HCT116 (cell line): ENCODE data around the gene ANGPTL8. TPM values are rescaled to one million over a fixed set of nuclear protein-coding genes. Genes with fewer than 3 reads are reported as not detected.

Experiments
- ATAC-seq: fragments of 200-7000 bp; cut with Tn5 transposase; 2 replicates; pipeline ENCODE4 v1.9.1; 2020; ENCODE audit warnings: mild to moderate bottlenecking, moderate library complexity
- BruUV-seq: library from RNA; stranded (reverse); fragments of 400-500 nt; replicated peaks from 2 replicates; lab custom pipeline; 2021; lab: Mats Ljungman, UMichigan
- CTCF ChIA-PET: fragments of 300-600 bp; sonication (Branson Sonifier 250); formaldehyde crosslinking; loops from one replicate; lab custom pipeline; 2021; ENCODE audit warnings: antibody characterized with exemption; lab: Charles Lee
- POLR2A ChIA-PET: fragments of 300-600, 350-600 bp; sonication (Branson Sonifier 250); formaldehyde crosslinking; loops from one replicate; lab custom pipeline; 2021; ENCODE audit warnings: antibody characterized with exemption; lab: Charles Lee
- RAD21 ChIA-PET, 2 experiments: fragments of 300-600 bp; sonication (Branson Sonifier 250); formaldehyde crosslinking; loops; one replicate each; lab custom pipeline; 2023; ENCODE audit warnings: low total read pairs in 2 of 2; ENCODE audit not compliant: uncharacterized antibody in 2 of 2, unreplicated experiment in 2 of 2, low non-redundant PET in 1 of 2; lab: Charles Lee
- DNase-seq: peaks from one replicate; pipeline ENCODE4 v3.0.0-alpha.2; 2010; ENCODE audit warnings: low read depth, low spot score
- H2AFZ ChIP-seq: fragments of 200-600 bp; shearing (Covaris generic), sonication (generic); 2 replicates; pipeline ENCODE4 v1.6.1; 2017; ENCODE audit warnings: low read depth, mixed run types, mixed read lengths, antibody characterized with exemption, low read length; ENCODE audit not compliant: poor library complexity, severe bottlenecking
- H3K27ac ChIP-seq: 2 replicates; pipeline ENCODE4 v1.5.1; 2012; ENCODE audit warnings: low read depth, low read length
- H3K27me3 ChIP-seq: fragments of 200-600 bp; sonication (generic); 2 replicates; pipeline ENCODE4 v1.6.1; 2016; ENCODE audit warnings: mixed run types, low read length, mixed read lengths; ENCODE audit not compliant: insufficient read depth
- H3K36me3 ChIP-seq, 2 experiments: fragments of 200-500 bp in 1 of 2; fragments of 200-600 bp in 1 of 2; sonication (Bioruptor generic) in 1 of 2; sonication (generic) in 1 of 2; 2 replicates each; pipeline versions ENCODE4 v1.5.1 to v1.6.1; 2014 to 2016; ENCODE audit warnings: low read length in 2 of 2, inconsistent platforms in 1 of 2, mixed read lengths in 1 of 2, mixed run types in 1 of 2; ENCODE audit not compliant: insufficient read depth in 2 of 2, control insufficient read depth in 1 of 2
- H3K4me1 ChIP-seq, 2 experiments: fragments of 200-600 bp in 1 of 2; sonication (generic) in 1 of 2; 2 replicates each; pipeline versions ENCODE4 v1.5.1 to v1.6.1; 2012 to 2017; ENCODE audit warnings: low read length in 2 of 2, inconsistent platforms in 1 of 2, mild to moderate bottlenecking in 1 of 2, mixed read lengths in 1 of 2, mixed run types in 1 of 2, moderate library complexity in 1 of 2; ENCODE audit not compliant: insufficient read depth in 2 of 2, control insufficient read depth in 1 of 2
- H3K4me2 ChIP-seq: fragments of 200-600 bp; sonication (generic); 2 replicates; pipeline ENCODE4 v1.6.1; 2017; ENCODE audit warnings: mixed run types, low read length, mixed read lengths
- H3K4me3 ChIP-seq, 2 experiments: fragments of 200-600 bp in 1 of 2; sonication (generic) in 1 of 2; replicated peaks in 1 of 2; 2 replicates each; pipeline ENCODE4 v1.5.1; 2011 to 2016; ENCODE audit warnings: low read length in 2 of 2, control low read depth in 1 of 2, low read depth in 1 of 2, mild to moderate bottlenecking in 1 of 2, mixed read lengths in 1 of 2, mixed run types in 1 of 2
- H3K79me2 ChIP-seq: fragments of 200-600 bp; sonication (generic); 2 replicates; pipeline ENCODE4 v1.6.1; 2017; ENCODE audit warnings: mild to moderate bottlenecking, mixed run types, low read length, moderate library complexity, mixed read lengths; ENCODE audit not compliant: insufficient read depth
- H3K9ac ChIP-seq: fragments of 200-600 bp; sonication (generic); 2 replicates; pipeline ENCODE4 v1.6.1; 2016; ENCODE audit warnings: low read length, mixed read lengths
- H3K9me2 ChIP-seq: fragments of 200-600 bp; sonication (generic), shearing (Covaris generic); 2 replicates; pipeline ENCODE4 v1.6.1; 2017; ENCODE audit warnings: mixed run types, mild to moderate bottlenecking, moderate library complexity; ENCODE audit not compliant: insufficient read depth
- H3K9me3 ChIP-seq, 2 experiments: fragments of 200-500 bp in 1 of 2; fragments of 200-600 bp in 1 of 2; sonication (Bioruptor generic) in 1 of 2; sonication (generic) in 1 of 2; 2 replicates each; pipeline ENCODE4 v1.6.1; 2014 to 2017; ENCODE audit warnings: low read length in 2 of 2, mixed read lengths in 2 of 2, inconsistent platforms in 1 of 2, low read depth in 1 of 2, mild to moderate bottlenecking in 1 of 2, mixed run types in 1 of 2, moderate library complexity in 1 of 2; ENCODE audit not compliant: control insufficient read depth in 1 of 2, insufficient read depth in 1 of 2
- H4K20me1 ChIP-seq: fragments of 200-600 bp; sonication (generic), shearing (Covaris generic); 2 replicates; pipeline ENCODE4 v1.6.1; 2017; ENCODE audit warnings: mixed run types, mild to moderate bottlenecking, moderate library complexity; ENCODE audit not compliant: insufficient read depth
- CBX3 ChIP-seq: IDR thresholded peaks from 2 replicates; pipeline ENCODE4 v1.6.1; 2012; ENCODE audit warnings: low read depth
- CEBPB ChIP-seq: IDR thresholded peaks from 2 replicates; pipeline ENCODE4 v1.6.1; 2012; ENCODE audit warnings: low read depth
- ELF1 ChIP-seq: IDR thresholded peaks from 2 replicates; pipeline ENCODE4 v1.6.1; 2012; ENCODE audit warnings: low read depth, borderline replicate concordance
- EZH2 ChIP-seq: fragments of 200-600 bp; sonication (generic); IDR thresholded peaks from 2 replicates; pipeline ENCODE4 v1.6.1; 2017; ENCODE audit warnings: antibody characterized with exemption, mixed run types
- EZH2phosphoT487 ChIP-seq: fragments of 200-600 bp; IDR thresholded peaks from 2 replicates; pipeline ENCODE4 v1.6.1; 2018; ENCODE audit warnings: antibody characterized with exemption, borderline replicate concordance
- FOSL1 ChIP-seq: IDR thresholded peaks from 2 replicates; pipeline ENCODE4 v1.6.1; 2012; ENCODE audit warnings: low read depth
- JUND ChIP-seq: IDR thresholded peaks from 2 replicates; pipeline ENCODE4 v1.6.1; 2012
- POLR2A ChIP-seq: IDR thresholded peaks from 2 replicates; pipeline ENCODE4 v1.7.0; 2011; ENCODE audit warnings: borderline replicate concordance; ENCODE audit not compliant: insufficient read depth, insufficient read length; ENCODE audit errors: extremely low read depth
- POLR2AphosphoS5 ChIP-seq: IDR thresholded peaks from 2 replicates; pipeline ENCODE4 v1.6.1; 2011; ENCODE audit warnings: mild to moderate bottlenecking, low read depth, low read length, moderate library complexity
- RAD21 ChIP-seq: IDR thresholded peaks from 2 replicates; pipeline ENCODE4 v1.6.1; 2012; ENCODE audit warnings: low read depth, mild to moderate bottlenecking
- SP1 ChIP-seq: IDR thresholded peaks from 2 replicates; pipeline ENCODE4 v1.6.1; 2012; ENCODE audit warnings: low read depth
- YY1 ChIP-seq: IDR thresholded peaks from 2 replicates; pipeline ENCODE4 v1.6.1; 2011; ENCODE audit warnings: low read length, low read depth, moderate library complexity, mild to moderate bottlenecking; ENCODE audit not compliant: insufficient replicate concordance; ENCODE audit errors: extremely low read depth
- intact Hi-C: fragments of 100-400 bp; cut with micrococcal nuclease; formaldehyde crosslinking; loops from 2 replicates; pipeline ENCODE4 v1.10.0; 2022
- total RNA-seq: library from RNA; stranded (reverse); gene quantifications from one replicate; pipeline ENCODE4 v1.2.1, GENCODE V29; 2021; ENCODE audit not compliant: unreplicated experiment
- TF ChIP-seq, protein P1 (sequence below), 3 experiments: fragments of 200-600 bp in 1 of 3; sonication (generic) in 1 of 3; IDR thresholded peaks in 2 of 3; conservative IDR thresholded peaks in 1 of 3; 2 replicates each; pipeline ENCODE4 v1.5.1; 2012 to 2017; ENCODE audit warnings: low read depth in 2 of 3, low read length in 2 of 3, antibody characterized with exemption in 1 of 3, borderline replicate concordance in 1 of 3, control low read depth in 1 of 3, mild to moderate bottlenecking in 1 of 3, mixed read lengths in 1 of 3, mixed run types in 1 of 3, moderate library complexity in 1 of 3; ENCODE audit not compliant: insufficient read depth in 1 of 3
- TF ChIP-seq, protein P2 (sequence below): IDR thresholded peaks from 2 replicates; pipeline ENCODE4 v1.6.1; 2012; ENCODE audit warnings: low read depth
- TF ChIP-seq, protein P3 (sequence below): IDR thresholded peaks from 2 replicates; pipeline ENCODE4 v1.6.1; 2012
- TF ChIP-seq, protein P4 (sequence below): IDR thresholded peaks from 2 replicates; pipeline ENCODE4 v1.6.1; 2012

ANGPTL8 gene
- total RNA-seq, 1 experiment from 2014 or later, result not detected

DNA sequence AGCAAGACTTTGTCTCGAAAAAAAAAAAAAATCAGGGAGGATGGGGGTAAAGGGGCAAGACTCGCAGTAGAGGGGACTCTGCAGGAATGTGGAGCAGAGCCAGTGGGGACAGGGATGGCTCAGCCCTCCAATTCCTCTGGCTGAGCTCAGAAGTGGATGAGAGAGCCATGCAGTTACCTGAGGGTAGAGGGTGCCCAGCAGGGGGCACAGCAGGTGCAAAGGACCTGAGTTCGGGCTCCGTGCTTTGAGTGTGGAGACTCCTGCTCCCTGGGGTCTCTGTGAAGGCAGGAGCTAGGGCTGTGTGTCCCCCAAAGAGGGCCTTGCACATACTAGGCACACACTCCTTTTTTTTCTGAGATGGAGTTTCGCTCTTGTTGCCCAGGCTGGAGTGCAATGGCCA is 15.2 kb downstream of the ANGPTL8 start:
- BruUV-seq, result no TSS peak
- H3K4me2 ChIP-seq, result no peak overlapping the region
- no peaks in the 10 kb centered on the region for H4K20me1 ChIP-seq
- H3K9ac ChIP-seq, result no peak overlapping the region
- peak; percentile 64 for ATAC-seq
- intact Hi-C loops, result no loop called here
- no peaks in the 10 kb centered on the region for H3K27me3 ChIP-seq
- 0 out of 2 replicates have a peak, but pooled peaks cover 4% of the 10 kb centered on the region for H3K79me2 ChIP-seq
- peaks cover 5 to 7% of the 10 kb centered on the region in 2 experiments; a peak in 3 of 4 replicates for H3K36me3 ChIP-seq
- no peaks in the 10 kb centered on the region for H3K9me2 ChIP-seq
- ChIA-PET CTCF (no interaction called here), POLR2A (no interaction called here), RAD21 (interaction anchor here in 1 of 2 experiments (0.6 kb wide), 1 partner anchor 304 kb away, joined by 4 read pairs; no protein-coding TSS in a partner anchor)
- no peak overlapping the region for H3K27ac ChIP-seq
- no peak for DNase-seq
- H3K4me3 ChIP-seq, result no peak overlapping the region
- no peak overlapping the region for H2AFZ ChIP-seq
- no peaks in the 10 kb centered on the region for H3K9me3 ChIP-seq
- H3K4me1 ChIP-seq, result no peaks in the 10 kb centered on the region
- TF ChIP-seq, protein P1, sequence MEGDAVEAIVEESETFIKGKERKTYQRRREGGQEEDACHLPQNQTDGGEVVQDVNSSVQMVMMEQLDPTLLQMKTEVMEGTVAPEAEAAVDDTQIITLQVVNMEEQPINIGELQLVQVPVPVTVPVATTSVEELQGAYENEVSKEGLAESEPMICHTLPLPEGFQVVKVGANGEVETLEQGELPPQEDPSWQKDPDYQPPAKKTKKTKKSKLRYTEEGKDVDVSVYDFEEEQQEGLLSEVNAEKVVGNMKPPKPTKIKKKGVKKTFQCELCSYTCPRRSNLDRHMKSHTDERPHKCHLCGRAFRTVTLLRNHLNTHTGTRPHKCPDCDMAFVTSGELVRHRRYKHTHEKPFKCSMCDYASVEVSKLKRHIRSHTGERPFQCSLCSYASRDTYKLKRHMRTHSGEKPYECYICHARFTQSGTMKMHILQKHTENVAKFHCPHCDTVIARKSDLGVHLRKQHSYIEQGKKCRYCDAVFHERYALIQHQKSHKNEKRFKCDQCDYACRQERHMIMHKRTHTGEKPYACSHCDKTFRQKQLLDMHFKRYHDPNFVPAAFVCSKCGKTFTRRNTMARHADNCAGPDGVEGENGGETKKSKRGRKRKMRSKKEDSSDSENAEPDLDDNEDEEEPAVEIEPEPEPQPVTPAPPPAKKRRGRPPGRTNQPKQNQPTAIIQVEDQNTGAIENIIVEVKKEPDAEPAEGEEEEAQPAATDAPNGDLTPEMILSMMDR (IDR thresholded peaks at IDR 0.05 in 2 of 3, conservative IDR thresholded peaks at IDR 0.05 in 1 of 3; ENCODE audit: borderline replicate concordance in 1 of 3, insufficient read depth in 1 of 3, low read depth in 2 of 3, low read length in 2 of 3), result peak; percentile 8 to 40 (median 31); a peak in 3 of 6 replicates
- TF ChIP-seq CBX3, result no peak
- TF ChIP-seq, all 23 proteins: peak for 1

DNA sequence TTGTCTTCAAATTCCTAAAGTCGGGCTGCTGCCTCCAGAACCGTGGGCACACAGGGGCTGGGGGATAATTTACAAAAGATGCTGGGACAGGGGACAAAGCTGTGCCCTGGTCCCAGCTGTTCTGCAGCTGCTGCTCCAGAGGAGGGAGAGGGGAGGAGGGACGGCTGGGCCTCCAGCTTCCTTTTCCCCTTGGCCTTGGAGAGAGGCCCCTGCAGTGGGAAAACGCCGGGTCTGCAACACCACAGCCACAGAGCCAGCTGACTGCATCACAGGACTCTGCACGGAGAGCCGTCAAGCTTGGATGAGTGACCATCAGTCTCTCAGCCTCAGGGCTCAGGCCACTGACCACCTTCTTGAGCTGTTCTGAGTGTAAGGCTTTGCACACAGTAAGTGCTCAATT is 16.8 kb downstream of the ANGPTL8 start:
- ATAC-seq (no peak), DNase-seq (no peak)
- intact Hi-C loops, result no loop called here
- CTCF ChIA-PET, result no interaction called here
- Histone ChIP-seq H3K4me3 (no peak overlapping the region), H3K36me3 (peaks cover 5% of the 10 kb centered on the region in 2 experiments; a peak in 2 of 4 replicates), H3K4me2 (no peak overlapping the region), H3K27me3 (no peaks in the 10 kb centered on the region), H4K20me1 (no peaks in the 10 kb centered on the region), H3K4me1 (no peaks in the 10 kb centered on the region; a peak in 1 of 4 replicates), H3K27ac (no peak overlapping the region), H3K9me2 (no peaks in the 10 kb centered on the region), H2AFZ (no peak overlapping the region), H3K9ac (no peak overlapping the region), H3K9me3 (no peaks in the 10 kb centered on the region), H3K79me2 (0 out of 2 replicates have a peak, but pooled peaks cover 4% of the 10 kb centered on the region)
- BruUV-seq, result no TSS peak
- POLR2A ChIA-PET, result no interaction called here
- RAD21 ChIA-PET, result no interaction called here
- TF ChIP-seq EZH2 (no peak), ELF1 (no peak), RAD21 (no peak), SP1 (no peak), YY1 (no peak), JUND (no peak), POLR2A (no peak), CBX3 (no peak), CEBPB (no peak), EZH2phosphoT487 (no peak), FOSL1 (no peak), POLR2AphosphoS5 (no peak)
- TF ChIP-seq, protein P2, sequence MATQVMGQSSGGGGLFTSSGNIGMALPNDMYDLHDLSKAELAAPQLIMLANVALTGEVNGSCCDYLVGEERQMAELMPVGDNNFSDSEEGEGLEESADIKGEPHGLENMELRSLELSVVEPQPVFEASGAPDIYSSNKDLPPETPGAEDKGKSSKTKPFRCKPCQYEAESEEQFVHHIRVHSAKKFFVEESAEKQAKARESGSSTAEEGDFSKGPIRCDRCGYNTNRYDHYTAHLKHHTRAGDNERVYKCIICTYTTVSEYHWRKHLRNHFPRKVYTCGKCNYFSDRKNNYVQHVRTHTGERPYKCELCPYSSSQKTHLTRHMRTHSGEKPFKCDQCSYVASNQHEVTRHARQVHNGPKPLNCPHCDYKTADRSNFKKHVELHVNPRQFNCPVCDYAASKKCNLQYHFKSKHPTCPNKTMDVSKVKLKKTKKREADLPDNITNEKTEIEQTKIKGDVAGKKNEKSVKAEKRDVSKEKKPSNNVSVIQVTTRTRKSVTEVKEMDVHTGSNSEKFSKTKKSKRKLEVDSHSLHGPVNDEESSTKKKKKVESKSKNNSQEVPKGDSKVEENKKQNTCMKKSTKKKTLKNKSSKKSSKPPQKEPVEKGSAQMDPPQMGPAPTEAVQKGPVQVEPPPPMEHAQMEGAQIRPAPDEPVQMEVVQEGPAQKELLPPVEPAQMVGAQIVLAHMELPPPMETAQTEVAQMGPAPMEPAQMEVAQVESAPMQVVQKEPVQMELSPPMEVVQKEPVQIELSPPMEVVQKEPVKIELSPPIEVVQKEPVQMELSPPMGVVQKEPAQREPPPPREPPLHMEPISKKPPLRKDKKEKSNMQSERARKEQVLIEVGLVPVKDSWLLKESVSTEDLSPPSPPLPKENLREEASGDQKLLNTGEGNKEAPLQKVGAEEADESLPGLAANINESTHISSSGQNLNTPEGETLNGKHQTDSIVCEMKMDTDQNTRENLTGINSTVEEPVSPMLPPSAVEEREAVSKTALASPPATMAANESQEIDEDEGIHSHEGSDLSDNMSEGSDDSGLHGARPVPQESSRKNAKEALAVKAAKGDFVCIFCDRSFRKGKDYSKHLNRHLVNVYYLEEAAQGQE, result no peak
- TF ChIP-seq, protein P3, sequence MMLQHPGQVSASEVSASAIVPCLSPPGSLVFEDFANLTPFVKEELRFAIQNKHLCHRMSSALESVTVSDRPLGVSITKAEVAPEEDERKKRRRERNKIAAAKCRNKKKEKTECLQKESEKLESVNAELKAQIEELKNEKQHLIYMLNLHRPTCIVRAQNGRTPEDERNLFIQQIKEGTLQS, result no peak
- TF ChIP-seq, protein P4, sequence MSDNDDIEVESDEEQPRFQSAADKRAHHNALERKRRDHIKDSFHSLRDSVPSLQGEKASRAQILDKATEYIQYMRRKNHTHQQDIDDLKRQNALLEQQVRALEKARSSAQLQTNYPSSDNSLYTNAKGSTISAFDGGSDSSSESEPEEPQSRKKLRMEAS, result no peak
